Neural progenitor cell (in vitro differentiated cells): ENCODE results near the gene SPAG16. TPM values are rescaled to one million over a fixed set of nuclear protein-coding genes. Genes with fewer than 3 reads are reported as not detected.

Experiments used
- DNase-seq: peaks from one replicate; pipeline ENCODE4 v3.0.0-alpha.2; 2016; ENCODE audit warnings: low spot score
- H2AFZ ChIP-seq: fragments of 200-600 bp; sonication (generic); replicated peaks from 2 replicates; pipeline ENCODE4 v1.6.1; 2016; ENCODE audit warnings: antibody characterized with exemption
- H3F3A ChIP-seq: fragments of 200-600 bp; sonication (generic); 2 replicates; pipeline ENCODE4 v1.6.1; 2016; ENCODE audit warnings: antibody characterized with exemption, low read depth
- H3K27ac ChIP-seq: fragments of 200-600 bp; sonication (generic); 2 replicates; pipeline ENCODE4 v1.5.1; 2016; ENCODE audit warnings: mild to moderate bottlenecking
- H3K27me3 ChIP-seq: fragments of 200-600 bp; sonication (generic); 2 replicates; pipeline ENCODE4 v1.6.1; 2016; ENCODE audit warnings: mild to moderate bottlenecking, moderate library complexity
- H3K36me3 ChIP-seq: fragments of 200-600 bp; sonication (generic); 2 replicates; pipeline ENCODE4 v1.5.1; 2016
- H3K4me1 ChIP-seq: fragments of 200-600 bp; sonication (generic); 2 replicates; pipeline ENCODE4 v1.6.1; 2016; ENCODE audit warnings: mixed run types
- H3K4me2 ChIP-seq: fragments of 200-600 bp; sonication (generic); 2 replicates; pipeline ENCODE4 v1.6.1; 2016
- H3K4me3 ChIP-seq: fragments of 200-600 bp; sonication (generic); 2 replicates; pipeline ENCODE4 v1.5.1; 2016
- H3K79me2 ChIP-seq: fragments of 200-600 bp; sonication (generic); 2 replicates; pipeline ENCODE4 v1.6.1; 2016; ENCODE audit warnings: low read depth
- H3K9ac ChIP-seq: fragments of 200-600 bp; sonication (generic); 2 replicates; pipeline ENCODE4 v1.6.1; 2016
- H3K9me3 ChIP-seq: fragments of 200-600 bp; sonication (generic); 2 replicates; pipeline ENCODE4 v1.5.1; 2016; ENCODE audit warnings: low read depth
- H4K20me1 ChIP-seq: fragments of 200-600 bp; sonication (generic); 2 replicates; pipeline ENCODE4 v1.6.1; 2016; ENCODE audit warnings: low read depth
- H3K27ac Mint-ChIP-seq: 3 replicates; pipeline ENCODE4 v1.8.0; 2021; ENCODE audit warnings: mixed read lengths
- H3K27me3 Mint-ChIP-seq: 2 replicates; pipeline ENCODE4 v1.8.0; 2022; ENCODE audit warnings: low read depth, mild to moderate bottlenecking, inconsistent platforms, moderate library complexity, mixed read lengths; ENCODE audit not compliant: insufficient read depth
- H3K36me3 Mint-ChIP-seq: 3 replicates; pipeline ENCODE4 v1.8.0; 2021; ENCODE audit warnings: mixed read lengths
- H3K4me1 Mint-ChIP-seq: 3 replicates; pipeline ENCODE4 v1.8.0; 2021; ENCODE audit warnings: mixed read lengths
- H3K4me3 Mint-ChIP-seq: 3 replicates; pipeline ENCODE4 v1.8.0; 2021; ENCODE audit warnings: mild to moderate bottlenecking, moderate library complexity, mixed read lengths
- H3K9me3 Mint-ChIP-seq: 3 replicates; pipeline ENCODE4 v1.8.0; 2020; ENCODE audit warnings: mixed read lengths
- EZH2 ChIP-seq: fragments of 200-600 bp; sonication (generic); IDR thresholded peaks from 2 replicates; pipeline ENCODE4 v1.6.1; 2017; ENCODE audit warnings: antibody characterized with exemption, mild to moderate bottlenecking, moderate library complexity
- EZH2phosphoT487 ChIP-seq: fragments of 200-600 bp; sonication (generic); IDR thresholded peaks from 2 replicates; pipeline ENCODE4 v1.6.1; 2017; ENCODE audit warnings: antibody characterized with exemption
- total RNA-seq: library from RNA; depleted of rRNA; stranded (reverse); fragments of >200 nt; gene quantifications from 2 replicates; pipeline ENCODE4 v1.2.3, GENCODE V29; 2015; ENCODE audit warnings: low replicate concordance
- TF ChIP-seq, protein P1 (sequence below): fragments of 200-600 bp; sonication (generic); IDR thresholded peaks from 2 replicates; pipeline ENCODE4 v1.5.1; 2017; ENCODE audit warnings: antibody characterized with exemption, mild to moderate bottlenecking

Gene SPAG16
- total RNA-seq, 1 donor from 2014 or later, result 70.3 TPM

- Histone ChIP-seq H3K79me2 (no peaks in the 10 kb centered on the region), H3K9me3 (no peaks in the 10 kb centered on the region), H3K27ac (no peak overlapping the region), H2AFZ (no peak overlapping the region), H3F3A (no peaks in the 10 kb centered on the region), H4K20me1 (no peaks in the 10 kb centered on the region), H3K4me2 (no peak overlapping the region), H3K27me3 (no peaks in the 10 kb centered on the region), H3K9ac (no peak overlapping the region), H3K4me3 (no peak overlapping the region), H3K4me1 (no peaks in the 10 kb centered on the region), H3K36me3 (no peaks in the 10 kb centered on the region)
- no peak for DNase-seq
- peaks cover 6% of the 10 kb centered on the region for H3K4me1 Mint-ChIP-seq
- H3K27ac Mint-ChIP-seq, result no peak overlapping the region
- no peaks in the 10 kb centered on the region for H3K9me3 Mint-ChIP-seq
- H3K4me3 Mint-ChIP-seq, result no peak overlapping the region
- TF ChIP-seq EZH2 (no peak), EZH2phosphoT487 (no peak)
- TF ChIP-seq, protein P1, sequence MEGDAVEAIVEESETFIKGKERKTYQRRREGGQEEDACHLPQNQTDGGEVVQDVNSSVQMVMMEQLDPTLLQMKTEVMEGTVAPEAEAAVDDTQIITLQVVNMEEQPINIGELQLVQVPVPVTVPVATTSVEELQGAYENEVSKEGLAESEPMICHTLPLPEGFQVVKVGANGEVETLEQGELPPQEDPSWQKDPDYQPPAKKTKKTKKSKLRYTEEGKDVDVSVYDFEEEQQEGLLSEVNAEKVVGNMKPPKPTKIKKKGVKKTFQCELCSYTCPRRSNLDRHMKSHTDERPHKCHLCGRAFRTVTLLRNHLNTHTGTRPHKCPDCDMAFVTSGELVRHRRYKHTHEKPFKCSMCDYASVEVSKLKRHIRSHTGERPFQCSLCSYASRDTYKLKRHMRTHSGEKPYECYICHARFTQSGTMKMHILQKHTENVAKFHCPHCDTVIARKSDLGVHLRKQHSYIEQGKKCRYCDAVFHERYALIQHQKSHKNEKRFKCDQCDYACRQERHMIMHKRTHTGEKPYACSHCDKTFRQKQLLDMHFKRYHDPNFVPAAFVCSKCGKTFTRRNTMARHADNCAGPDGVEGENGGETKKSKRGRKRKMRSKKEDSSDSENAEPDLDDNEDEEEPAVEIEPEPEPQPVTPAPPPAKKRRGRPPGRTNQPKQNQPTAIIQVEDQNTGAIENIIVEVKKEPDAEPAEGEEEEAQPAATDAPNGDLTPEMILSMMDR, result no peak
- no peaks in the 10 kb centered on the region for H3K36me3 Mint-ChIP-seq
- H3K27me3 Mint-ChIP-seq, result no peaks in the 10 kb centered on the region
Observed at GRCh38 chr2:214180686-214181085, 896.4 kb downstream of the SPAG16 start.

GRCh38 chr2:214184461-214184860 is 900.2 kb downstream of the SPAG16 start:
- no peaks in the 10 kb centered on the region for H3K79me2 ChIP-seq
- no peaks in the 10 kb centered on the region for H4K20me1 ChIP-seq
- no peak overlapping the region for H3K9ac ChIP-seq
- no peaks in the 10 kb centered on the region for H3K9me3 ChIP-seq
- Mint-ChIP-seq H3K27ac (no peak overlapping the region), H3K9me3 (no peaks in the 10 kb centered on the region), H3K27me3 (no peaks in the 10 kb centered on the region), H3K36me3 (no peaks in the 10 kb centered on the region), H3K4me3 (no peak overlapping the region), H3K4me1 (peaks cover 6% of the 10 kb centered on the region)
- no peaks in the 10 kb centered on the region for H3F3A ChIP-seq
- H3K27me3 ChIP-seq, result no peaks in the 10 kb centered on the region
- H3K4me2 ChIP-seq, result no peak overlapping the region
- H3K4me3 ChIP-seq, result no peak overlapping the region
- H3K36me3 ChIP-seq, result no peaks in the 10 kb centered on the region
- H3K4me1 ChIP-seq, result no peaks in the 10 kb centered on the region
- no peak for DNase-seq
- TF ChIP-seq EZH2 (no peak), EZH2phosphoT487 (no peak)
- TF ChIP-seq, protein P1, result no peak
- H3K27ac ChIP-seq, result no peak overlapping the region
- H2AFZ ChIP-seq, result no peak overlapping the region

- Mint-ChIP-seq H3K4me1 (peaks cover 6% of the 10 kb centered on the region), H3K36me3 (no peaks in the 10 kb centered on the region), H3K4me3 (no peak overlapping the region), H3K27ac (no peak overlapping the region), H3K9me3 (no peaks in the 10 kb centered on the region), H3K27me3 (no peaks in the 10 kb centered on the region)
- Histone ChIP-seq H4K20me1 (no peaks in the 10 kb centered on the region), H2AFZ (no peak overlapping the region), H3K9ac (no peak overlapping the region), H3K27ac (no peak overlapping the region), H3K27me3 (no peaks in the 10 kb centered on the region), H3K36me3 (no peaks in the 10 kb centered on the region), H3K4me1 (no peaks in the 10 kb centered on the region), H3K79me2 (no peaks in the 10 kb centered on the region), H3K4me2 (no peak overlapping the region), H3K9me3 (no peaks in the 10 kb centered on the region), H3F3A (no peaks in the 10 kb centered on the region), H3K4me3 (no peak overlapping the region)
- TF ChIP-seq EZH2 (no peak), EZH2phosphoT487 (no peak)
- TF ChIP-seq, protein P1, result no peak
- no peak for DNase-seq
Observed at GRCh38 chr2:214185546-214185945, 901.3 kb downstream of the SPAG16 start.
